ENCODE measurements around the gene CDH4.

- TF ChIP-seq CTCF (IDR thresholded peaks at IDR 0.05; ENCODE audit: borderline replicate concordance, extremely low read depth, low read length, poor library complexity, severe bottlenecking) = no peak
- TF ChIP-seq EZH2 (IDR thresholded peaks at IDR 0.05; ENCODE audit: borderline replicate concordance, low read depth, low read length, severe bottlenecking) = no peak
These were observed 162.5 kb downstream of the CDH4 start for GRCh38 chr20:61414455-61414991.
